Measurements from ENCODE around the gene PPFIBP2.

- TF ChIP-seq CTCF (IDR thresholded peaks at IDR 0.05; ENCODE audit: low read length) (no peak), EZH2phosphoT487 (IDR thresholded peaks at IDR 0.05; ENCODE audit: low read length) (no peak), EZH2 (optimal IDR thresholded peaks at IDR 0.05; ENCODE audit: low read depth, low read length) (no peak)
Measured at GRCh38 chr11:7585816-7586215, 72.0 kb downstream of the PPFIBP2 start.
